Activated CD4-positive, alpha-beta memory T cell treated with anti-CD3 and anti-CD28 coated beads, Interleukin-2, amount 10 ng/mL, durations not matched to agents 7 days and 5 days (primary cell): ENCODE measurements around the gene CLEC4D. TPM values are rescaled to one million over a fixed set of nuclear protein-coding genes. Genes with fewer than 3 reads are reported as not detected.
"Not testable (repeated sequence)": the region's sequence is repeated elsewhere in the genome, so short reads cannot be mapped to it uniquely, and the experiment has no call there.

Experiments used
- CTCF ChIA-PET: fragments of 350-600 bp; sonication (Branson Sonifier 250); formaldehyde crosslinking; loops from one replicate; lab custom pipeline; 2021; ENCODE audit warnings: antibody characterized with exemption, inconsistent platforms; lab: Charles Lee
- POLR2A ChIA-PET: fragments of 350-600 bp; sonication (Branson Sonifier 250); formaldehyde crosslinking; loops from one replicate; lab custom pipeline; 2021; ENCODE audit warnings: antibody characterized with exemption; lab: Charles Lee
- DNase-seq: peaks from one replicate; pipeline ENCODE4 v3.0.0-alpha.2; 2020
- H3K27ac Mint-ChIP-seq: one replicate; pipeline ENCODE4 v1.8.0; 2021; ENCODE audit warnings: mild to moderate bottlenecking, mixed read lengths
- H3K27me3 Mint-ChIP-seq: one replicate; pipeline ENCODE4 v1.8.0; 2021; ENCODE audit warnings: mixed read lengths
- H3K36me3 Mint-ChIP-seq: one replicate; pipeline ENCODE4 v1.8.0; 2021; ENCODE audit warnings: low read depth, mixed read lengths
- H3K4me1 Mint-ChIP-seq: one replicate; pipeline ENCODE4 v1.8.0; 2021; ENCODE audit warnings: mixed read lengths
- H3K4me3 Mint-ChIP-seq: one replicate; pipeline ENCODE4 v1.8.0; 2021; ENCODE audit warnings: mild to moderate bottlenecking, mixed read lengths
- H3K9me3 Mint-ChIP-seq: one replicate; pipeline ENCODE4 v1.8.0; 2021; ENCODE audit warnings: mixed read lengths
- total RNA-seq, 2 experiments: library from RNA; stranded (reverse); gene quantifications; one replicate each; pipeline ENCODE4 v1.2.3, GENCODE V29; 2021

The CLEC4D gene
- total RNA-seq, 2 experiments from 2014 or later: not detected

GRCh38 chr12:8501720-8502119 lies 11.6 kb upstream of the CLEC4D start:
- H3K27ac Mint-ChIP-seq: no peak overlapping the region
- H3K27me3 Mint-ChIP-seq: peaks cover 29% of the 10 kb centered on the region
- peaks cover 12% of the 10 kb centered on the region for H3K4me1 Mint-ChIP-seq
- H3K4me3 Mint-ChIP-seq: no peak overlapping the region
- no peaks in the 10 kb centered on the region for H3K36me3 Mint-ChIP-seq
- DNase-seq: no peak
- ChIA-PET CTCF (no interaction called here), POLR2A (interaction anchor here (1.0 kb wide), 1 partner anchor 8 kb away, joined by 3 read pairs; no protein-coding TSS in a partner anchor)
- H3K9me3 Mint-ChIP-seq: no peaks in the 10 kb centered on the region

- Mint-ChIP-seq H3K36me3 (no peaks in the 10 kb centered on the region), H3K4me1 (peaks cover 12% of the 10 kb centered on the region), H3K27ac (no peak overlapping the region), H3K4me3 (no peak overlapping the region), H3K9me3 (no peaks in the 10 kb centered on the region), H3K27me3 (peaks cover 26% of the 10 kb centered on the region)
- DNase-seq: no peak
- POLR2A ChIA-PET: no interaction called here
- CTCF ChIA-PET: no interaction called here
These were observed 9.0 kb upstream of the CLEC4D start for GRCh38 chr12:8504351-8504750.

- H3K4me1 Mint-ChIP-seq: no peaks in the 10 kb centered on the region
- no peaks in the 10 kb centered on the region for H3K36me3 Mint-ChIP-seq
- no peak overlapping the region for H3K4me3 Mint-ChIP-seq
- no peak for DNase-seq
- ChIA-PET CTCF (no interaction called here), POLR2A (no interaction called here)
- peaks cover 27% of the 10 kb centered on the region for H3K27me3 Mint-ChIP-seq
- H3K9me3 Mint-ChIP-seq: no peaks in the 10 kb centered on the region
- no peak overlapping the region for H3K27ac Mint-ChIP-seq
These were observed 5.7 kb upstream of the CLEC4D start for GRCh38 chr12:8507596-8507995.

- H3K9me3 Mint-ChIP-seq: no peaks in the 10 kb centered on the region
- DNase-seq: no peak
- no peak overlapping the region for H3K27ac Mint-ChIP-seq
- no peaks in the 10 kb centered on the region for H3K4me1 Mint-ChIP-seq
- H3K4me3 Mint-ChIP-seq: no peak overlapping the region
- ChIA-PET POLR2A (no interaction called here), CTCF (no interaction called here)
- H3K27me3 Mint-ChIP-seq: peaks cover 30% of the 10 kb centered on the region
- no peaks in the 10 kb centered on the region for H3K36me3 Mint-ChIP-seq
These were observed 5.1 kb upstream of the CLEC4D start for GRCh38 chr12:8508223-8508622.

GRCh38 chr12:8508910-8509841 lies 4.1 kb upstream of the CLEC4D start:
- Mint-ChIP-seq H3K4me3 (no peak overlapping the region), H3K36me3 (no peaks in the 10 kb centered on the region), H3K27me3 (peaks cover 34% of the 10 kb centered on the region), H3K4me1 (no peaks in the 10 kb centered on the region), H3K27ac (no peak overlapping the region), H3K9me3 (no peaks in the 10 kb centered on the region)
- ChIA-PET POLR2A (no interaction called here), CTCF (interaction anchor here (1.3 kb wide), 1 partner anchor 35 kb away, joined by 4 read pairs; no protein-coding TSS in a partner anchor)
- no peak for DNase-seq

- H3K4me1 Mint-ChIP-seq: no peaks in the 10 kb centered on the region
- ChIA-PET POLR2A (no interaction called here), CTCF (interaction anchor here (1.5 kb wide), 1 partner anchor 26 kb away, joined by 5 read pairs; no protein-coding TSS in a partner anchor)
- no peak overlapping the region for H3K4me3 Mint-ChIP-seq
- H3K36me3 Mint-ChIP-seq: no peaks in the 10 kb centered on the region
- DNase-seq: no peak
- peaks cover 46% of the 10 kb centered on the region for H3K27me3 Mint-ChIP-seq
- H3K27ac Mint-ChIP-seq: no peak overlapping the region
- H3K9me3 Mint-ChIP-seq: no peaks in the 10 kb centered on the region
These were observed 4.7 kb downstream of the CLEC4D start for GRCh38 chr12:8517971-8518370.

- POLR2A ChIA-PET: no interaction called here
- Mint-ChIP-seq H3K27me3 (peaks cover 48% of the 10 kb centered on the region), H3K4me3 (no peak overlapping the region), H3K4me1 (no peaks in the 10 kb centered on the region), H3K9me3 (no peaks in the 10 kb centered on the region), H3K36me3 (no peaks in the 10 kb centered on the region), H3K27ac (no peak overlapping the region)
- DNase-seq: no peak
- CTCF ChIA-PET: interaction anchor here (1.5 kb wide), 1 partner anchor 25 kb away, joined by 5 read pairs; no protein-coding TSS in a partner anchor
These were observed 5.9 kb downstream of the CLEC4D start for GRCh38 chr12:8519171-8519570.

- no peak overlapping the region for H3K27ac Mint-ChIP-seq
- peaks cover 2% of the 10 kb centered on the region for H3K9me3 Mint-ChIP-seq
- no peaks in the 10 kb centered on the region for H3K36me3 Mint-ChIP-seq
- ChIA-PET CTCF (interaction anchor here (0.8 kb wide), 1 partner anchor 17 kb away, joined by 3 read pairs; no protein-coding TSS in a partner anchor), POLR2A (no interaction called here)
- H3K4me1 Mint-ChIP-seq: no peaks in the 10 kb centered on the region
- no peak overlapping the region for H3K4me3 Mint-ChIP-seq
- DNase-seq: no peak
- peaks cover 41% of the 10 kb centered on the region for H3K27me3 Mint-ChIP-seq
These were observed 14.2 kb downstream of the CLEC4D start for GRCh38 chr12:8527250-8528130.

- H3K27ac Mint-ChIP-seq: no peak overlapping the region
- no peak overlapping the region for H3K4me3 Mint-ChIP-seq
- no peaks in the 10 kb centered on the region for H3K9me3 Mint-ChIP-seq
- H3K27me3 Mint-ChIP-seq: peaks cover 30% of the 10 kb centered on the region
- DNase-seq: no peak
- CTCF ChIA-PET: no interaction called here
- POLR2A ChIA-PET: no interaction called here
- H3K4me1 Mint-ChIP-seq: no peaks in the 10 kb centered on the region
- no peaks in the 10 kb centered on the region for H3K36me3 Mint-ChIP-seq
These were observed 18.7 kb downstream of the CLEC4D start for GRCh38 chr12:8532045-8532444.

- POLR2A ChIA-PET, CTCF ChIA-PET: not testable (repeated sequence)
- H3K27me3 Mint-ChIP-seq: peaks cover 52% of the 10 kb centered on the region
These were observed 24.5 kb downstream of the CLEC4D start for GRCh38 chr12:8537820-8538219.

GRCh38 chr12:8540831-8541230 lies 27.5 kb downstream of the CLEC4D start, which contains the start of gene CLEC4E:
TSS of gene CLEC4E (minus strand) at chr12:8540905. CDS start at chr12:8540797, 108 bp downstream.
- CTCF ChIA-PET: interaction anchor here (2.4 kb wide), 1 partner anchor 11 kb away, joined by 7 read pairs; no protein-coding TSS in a partner anchor
- H3K27ac Mint-ChIP-seq, DNase-seq, H3K4me3 Mint-ChIP-seq, H3K4me1 Mint-ChIP-seq, H3K9me3 Mint-ChIP-seq, POLR2A ChIA-PET, H3K36me3 Mint-ChIP-seq: not testable (repeated sequence)
- peaks cover 35% of the 10 kb centered on the region for H3K27me3 Mint-ChIP-seq

More at GRCh38 chr12:8537820-8538219, 24.5 kb downstream of the CLEC4D start:
- not testable (repeated sequence) for H3K4me3 Mint-ChIP-seq, DNase-seq, H3K36me3 Mint-ChIP-seq, H3K4me1 Mint-ChIP-seq, H3K27ac Mint-ChIP-seq, H3K9me3 Mint-ChIP-seq

- Mint-ChIP-seq H3K4me1 (peaks cover 4% of the 10 kb centered on the region), H3K4me3 (no peak overlapping the region), H3K27ac (no peak overlapping the region), H3K9me3 (no peaks in the 10 kb centered on the region), H3K36me3 (no peaks in the 10 kb centered on the region), H3K27me3 (peaks cover 35% of the 10 kb centered on the region)
- CTCF ChIA-PET: interaction anchor here (2.4 kb wide), 1 partner anchor 12 kb away, joined by 7 read pairs; no protein-coding TSS in a partner anchor
- POLR2A ChIA-PET: no interaction called here
- DNase-seq: no peak
These were observed 28.3 kb downstream of the CLEC4D start for GRCh38 chr12:8541562-8541961.
